K562 (cell line): ENCODE measurements around the gene NTM. TPM values are rescaled to one million over a fixed set of nuclear protein-coding genes. Genes with fewer than 3 reads are reported as not detected.

ENCODE experiments used
- ATAC-seq: fragments of 200-7000 bp; cut with Tn5 transposase; 3 replicates; pipeline ENCODE4 v1.9.1; 2020; ENCODE audit warnings: moderate library complexity
- BruUV-seq: library from RNA; stranded (reverse); fragments of 400-500 nt; replicated peaks from 2 replicates; lab custom pipeline; 2021; lab: Mats Ljungman, UMichigan
- CTCF ChIA-PET: fragments of 300-600 bp; formaldehyde crosslinking; extraction: SDS; loops from one replicate; lab custom pipeline; 2021; ENCODE audit warnings: low intra/inter-chr PET ratio; lab: Yijun Ruan, JAX
- POLR2A ChIA-PET: fragments of 300-600, 350-650 bp; sonication (Branson Sonifier 250); formaldehyde crosslinking; extraction: SDS; loops from one replicate; lab custom pipeline; 2021; ENCODE audit warnings: antibody characterized with exemption, inconsistent platforms; lab: Yijun Ruan, JAX
- DNase-seq, 4 experiments: peaks; one replicate each; pipeline versions ENCODE4 v3.0.0 to v3.0.0-alpha.2; 2011 to 2018; ENCODE audit warnings: low spot score in 3 of 4, mixed read lengths in 3 of 4; ENCODE audit errors: extremely low read depth in 1 of 4
- FAIRE-seq: peaks from 2 replicates; lab custom pipeline; 2011; peaks lifted over from hg19 to GRCh38; lab: Jason Lieb, UNC
- H2AFZ ChIP-seq: 2 replicates; pipeline ENCODE4 v1.6.0; 2011; ENCODE audit warnings: low read depth, low read length, control low read depth, inconsistent platforms
- H3K27ac ChIP-seq: fragments of 200-600 bp; 3 replicates; pipeline ENCODE4 v1.8.0; 2011; ENCODE audit warnings: low read depth, mild to moderate bottlenecking, control low read depth, inconsistent platforms, low read length, moderate library complexity, mixed read lengths; ENCODE audit errors: extremely low read depth
- H3K27me3 ChIP-seq, 2 experiments: fragments of 300-600 bp in 1 of 2; 2 replicates in 1 of 2; 3 replicates in 1 of 2; pipeline versions ENCODE4 v1.6.0 to v1.8.0; 2011; ENCODE audit warnings: inconsistent platforms in 2 of 2, low read length in 2 of 2, mild to moderate bottlenecking in 1 of 2, mixed read lengths in 1 of 2, moderate library complexity in 1 of 2; ENCODE audit not compliant: control insufficient read depth in 2 of 2, insufficient read depth in 2 of 2
- H3K36me3 ChIP-seq: fragments of 300-600 bp; 3 replicates; pipeline ENCODE4 v1.8.0; 2011; ENCODE audit warnings: mild to moderate bottlenecking, low read length, inconsistent platforms; ENCODE audit not compliant: control insufficient read depth, insufficient read depth
- H3K4me1 ChIP-seq, 2 experiments: fragments of 200-600 bp in 1 of 2; replicated peaks in 1 of 2; 2 replicates in 1 of 2; 3 replicates in 1 of 2; pipeline versions ENCODE4 v1.5.1 to v1.8.0; 2011; ENCODE audit warnings: inconsistent platforms in 2 of 2, low read length in 2 of 2, mild to moderate bottlenecking in 1 of 2, mixed read lengths in 1 of 2, moderate library complexity in 1 of 2; ENCODE audit not compliant: control insufficient read depth in 2 of 2, insufficient read depth in 2 of 2
- H3K4me2 ChIP-seq: 2 replicates; pipeline ENCODE4 v1.6.1; 2011; ENCODE audit warnings: low read length, control low read depth, inconsistent platforms, mixed read lengths; ENCODE audit not compliant: insufficient read depth
- H3K4me3 ChIP-seq: fragments of 200-600 bp; sonication (generic), shearing (Covaris generic); 2 replicates; pipeline ENCODE4 v1.5.1; 2016; ENCODE audit warnings: control low read depth, inconsistent platforms
- H3K79me2 ChIP-seq: fragments of 200-600 bp; 3 replicates; pipeline ENCODE4 v1.8.0; 2011; ENCODE audit warnings: low read length, inconsistent platforms; ENCODE audit not compliant: control insufficient read depth, insufficient read depth
- H3K9ac ChIP-seq, 2 experiments: 2 replicates each; pipeline versions ENCODE4 v1.6.0 to v1.6.1; 2011; ENCODE audit warnings: low read depth in 2 of 2, low read length in 2 of 2, control low read depth in 1 of 2, inconsistent platforms in 1 of 2, mild to moderate bottlenecking in 1 of 2, mixed read lengths in 1 of 2; ENCODE audit not compliant: insufficient read depth in 1 of 2
- H3K9me1 ChIP-seq: one replicate; pipeline ENCODE4 v1.6.0; 2011; ENCODE audit warnings: inconsistent platforms, mild to moderate bottlenecking, low read length, moderate library complexity; ENCODE audit not compliant: control insufficient read depth, insufficient read depth
- H3K9me3 ChIP-seq: replicated peaks from 2 replicates; pipeline ENCODE4 v1.5.1; 2011; ENCODE audit warnings: low read depth, low read length, inconsistent platforms; ENCODE audit not compliant: control insufficient read depth, insufficient read depth
- H4K20me1 ChIP-seq: replicated peaks from 2 replicates; pipeline ENCODE4 v1.6.1; 2011; ENCODE audit warnings: low read length, inconsistent platforms, mixed read lengths; ENCODE audit not compliant: control insufficient read depth, insufficient read depth
- HNRNPH1 ChIP-seq: fragments of 200-400 bp; formaldehyde crosslinking; optimal IDR thresholded peaks from 2 replicates; pipeline ENCODE3; 2017; ENCODE audit warnings: low read depth, mild to moderate bottlenecking, low read length, moderate library complexity
- NONO ChIP-seq, 2 experiments: fragments of 200-400 bp in 1 of 2; fragments of 450-650 bp in 1 of 2; formaldehyde crosslinking in 1 of 2; IDR thresholded peaks; 2 replicates each; pipeline ENCODE4 v1.6.1; 2017; ENCODE audit warnings: low read depth in 2 of 2, mild to moderate bottlenecking in 2 of 2, moderate library complexity in 2 of 2, low read length in 1 of 2
- PTRF ChIP-seq: fragments of 450-650 bp; IDR thresholded peaks from 2 replicates; pipeline ENCODE4 v1.6.1; 2016; ENCODE audit warnings: mild to moderate bottlenecking, missing genetic modification characterization, missing compliant biosample characterization
- ZBTB9 ChIP-seq: fragments of 450-650 bp; formaldehyde crosslinking; IDR thresholded peaks from 2 replicates; pipeline ENCODE4 v1.4.0; 2020; ENCODE audit warnings: mild to moderate bottlenecking, moderate library complexity
- ZNF121 ChIP-seq: sonication (generic); formaldehyde crosslinking; conservative IDR thresholded peaks from 2 replicates; pipeline ENCODE4 v1.8.0; 2022; ENCODE audit warnings: missing genetic modification reagents
- ZNF134 ChIP-seq: fragments of 250-450 bp; sonication (Bioruptor Pico); conservative IDR thresholded peaks from 2 replicates; pipeline ENCODE4 v1.4.0; 2020
- ZNF3 ChIP-seq: fragments of 250-450 bp; sonication (Bioruptor Pico); IDR thresholded peaks from 2 replicates; pipeline ENCODE4 v1.5.0; 2021; ENCODE audit warnings: mild to moderate bottlenecking, moderate library complexity
- WGBS: fragments of 100-300 bp; shearing (Covaris generic); methylation state at CpG from one replicate; pipeline ENCODE4 v1.1.6; 2016; ENCODE audit warnings: low coverage, mixed read lengths; ENCODE audit not compliant: insufficient coverage; ENCODE audit errors: missing lambda C conversion rate; 5-methylcytosine and 5-hydroxymethylcytosine counted together
- in situ Hi-C: fragments of 300-500 bp; cut with MboI; formaldehyde crosslinking; loops from 4 replicates; pipeline ENCODE4 v1.15.0; 2018; ENCODE audit warnings: inconsistent platforms, mixed read lengths
- intact Hi-C: fragments of 100-400 bp; cut with micrococcal nuclease; formaldehyde crosslinking; loops from 2 replicates; pipeline ENCODE4 v1.14.2; 2022
- polyA plus RNA-seq, 8 experiments: library from polyadenylated mRNA; depleted of rRNA in 4 of 8; stranded (reverse) in 5 of 8; unstranded in 3 of 8; fragments of >200 nt; fragmentation: Nextera tagmentation in 2 of 8; fragmentation: Illumina TruSeq in 1 of 8; extraction: Ambion mirVana in 2 of 8; extraction: Trizol in 1 of 8; gene quantifications; 2 replicates each; pipeline versions ENCODE4 v1.2.1 to v1.2.3, GENCODE V29; 2011 to 2014; ENCODE audit warnings: inconsistent platforms in 1 of 8, missing spikeins in 1 of 8
- total RNA-seq, 7 experiments: library from RNA; depleted of rRNA in 6 of 7; stranded (reverse); fragments of >200 nt in 6 of 7; fragmentation: Illumina TruSeq in 2 of 7; extraction: Trizol in 2 of 7; gene quantifications; 2 replicates each; pipeline versions ENCODE4 v1.2.1 to v1.2.3, GENCODE V29; 2011 to 2021; ENCODE audit warnings: low replicate concordance in 1 of 7
- TF ChIP-seq, protein P1 (sequence below): sonication (generic); formaldehyde crosslinking; IDR thresholded peaks from 2 replicates; pipeline ENCODE4 v1.4.0; 2020; ENCODE audit warnings: mild to moderate bottlenecking, missing genetic modification reagents

The NTM gene
- total and polyA plus RNA-seq, 9 of the 15 experiments (the other 6 are each of a cell fraction or from before 2014, with no cell fraction given): not detected

DNA sequence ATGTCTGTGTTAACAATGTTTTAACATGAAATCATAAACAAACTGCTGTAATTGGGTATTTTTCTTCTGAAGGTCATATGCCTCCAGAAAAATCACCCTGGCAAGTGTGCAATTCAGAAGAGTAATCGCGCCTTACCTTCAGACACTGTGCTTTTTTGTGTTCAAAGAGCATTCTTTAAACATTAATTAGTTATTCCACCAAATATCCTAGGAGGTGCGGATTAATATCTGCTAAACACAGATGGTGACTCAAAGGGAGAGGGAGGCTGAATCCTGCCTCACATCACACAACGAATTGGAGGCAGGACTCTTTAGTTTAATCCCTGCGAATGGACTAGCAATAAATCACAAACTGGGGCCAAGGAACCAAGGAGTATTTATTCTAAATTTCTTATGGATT, 213.0 kb downstream of the NTM start:
- no peaks in the 10 kb centered on the region for H3K79me2 ChIP-seq
- H3K9ac ChIP-seq: no peak overlapping the region
- H3K4me2 ChIP-seq: no peak overlapping the region
- peaks cover 2 to 4% of the 10 kb centered on the region in 2 experiments; a peak in 1 of 5 replicates for H3K27me3 ChIP-seq
- intact Hi-C loops (no loop called here), in situ Hi-C loops (no loop called here)
- WGBS: 0% methylated on average over 5 of the region's 5 CpGs
- ChIA-PET CTCF (no interaction called here), POLR2A (no interaction called here)
- H2AFZ ChIP-seq: no peak overlapping the region
- no peaks in the 10 kb centered on the region for H3K36me3 ChIP-seq
- FAIRE-seq: no peak
- TF ChIP-seq PTRF (tag) (no peak), ZBTB9 (no peak), ZNF134 (CRISPR knock-in tag) (no peak), NONO (IDR thresholded peaks at IDR 0.05; ENCODE audit: low read depth in 2 of 2, low read length in 1 of 2) (no peak), ZNF121 (CRISPR knock-in tag) (no peak), ZNF3 (CRISPR knock-in tag) (no peak), HNRNPH1 (no peak)
- TF ChIP-seq, protein P1, sequence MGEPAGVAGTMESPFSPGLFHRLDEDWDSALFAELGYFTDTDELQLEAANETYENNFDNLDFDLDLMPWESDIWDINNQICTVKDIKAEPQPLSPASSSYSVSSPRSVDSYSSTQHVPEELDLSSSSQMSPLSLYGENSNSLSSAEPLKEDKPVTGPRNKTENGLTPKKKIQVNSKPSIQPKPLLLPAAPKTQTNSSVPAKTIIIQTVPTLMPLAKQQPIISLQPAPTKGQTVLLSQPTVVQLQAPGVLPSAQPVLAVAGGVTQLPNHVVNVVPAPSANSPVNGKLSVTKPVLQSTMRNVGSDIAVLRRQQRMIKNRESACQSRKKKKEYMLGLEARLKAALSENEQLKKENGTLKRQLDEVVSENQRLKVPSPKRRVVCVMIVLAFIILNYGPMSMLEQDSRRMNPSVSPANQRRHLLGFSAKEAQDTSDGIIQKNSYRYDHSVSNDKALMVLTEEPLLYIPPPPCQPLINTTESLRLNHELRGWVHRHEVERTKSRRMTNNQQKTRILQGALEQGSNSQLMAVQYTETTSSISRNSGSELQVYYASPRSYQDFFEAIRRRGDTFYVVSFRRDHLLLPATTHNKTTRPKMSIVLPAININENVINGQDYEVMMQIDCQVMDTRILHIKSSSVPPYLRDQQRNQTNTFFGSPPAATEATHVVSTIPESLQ (CRISPR knock-in tag): no peak
- H4K20me1 ChIP-seq: no peaks in the 10 kb centered on the region
- no peak overlapping the region for H3K4me3 ChIP-seq
- no peaks in the 10 kb centered on the region for H3K9me1 ChIP-seq
- DNase-seq: no peak
- BruUV-seq: no TSS peak
- H3K27ac ChIP-seq: no peak overlapping the region
- ATAC-seq: no peak
- H3K9me3 ChIP-seq: no peaks in the 10 kb centered on the region
- no peaks in the 10 kb centered on the region for H3K4me1 ChIP-seq
